ENCODE measurements around the gene SIRT1. TPM values are rescaled to one million over a fixed set of nuclear protein-coding genes. Genes with fewer than 3 reads are reported as not detected.
"Not testable (repeated sequence)": the region's sequence is repeated elsewhere in the genome, so short reads cannot be mapped to it uniquely, and the experiment has no call there.

The SIRT1 gene
- total RNA-seq, 2 experiments from 2014 or later, result 57.6 to 62.9 TPM

GRCh38 chr10:67869996-67870395 lies 14.5 kb upstream of the SIRT1 start:
- POLR2A ChIA-PET, result no interaction called here
- CTCF ChIA-PET, result no interaction called here
- no peaks in the 10 kb centered on the region for H3K36me3 ChIP-seq (ENCODE audit: insufficient read depth, low read length)
- H3K4me1 ChIP-seq (ENCODE audit: insufficient read depth, low read length), result no peaks in the 10 kb centered on the region
- ATAC-seq (ENCODE audit: poor library complexity) (no peak), DNase-seq (no peak)
- H3K27me3 Mint-ChIP-seq, result no peaks in the 10 kb centered on the region
- H3K36me3 Mint-ChIP-seq (ENCODE audit: low read depth), result no peaks in the 10 kb centered on the region
- H3K9me3 ChIP-seq (ENCODE audit: control insufficient read depth in 1 of 2, insufficient read depth in 1 of 2, low read length in 2 of 2), result no peaks in the 10 kb centered on the region
- no peak overlapping the region for H3K4me3 Mint-ChIP-seq
- H3K4me1 Mint-ChIP-seq (ENCODE audit: low read depth), result no peaks in the 10 kb centered on the region
- no peaks in the 10 kb centered on the region for H3K27me3 ChIP-seq (ENCODE audit: control insufficient read depth in 1 of 2, insufficient read depth in 2 of 2, low read length in 2 of 2)
- intact Hi-C loops (cut with DNase I, micrococcal nuclease), result no loop called here
- TF ChIP-seq CTCF (IDR thresholded peaks at IDR 0.05), result no peak
- H3K4me3 ChIP-seq (ENCODE audit: low read length), result no peak overlapping the region
- no peaks in the 10 kb centered on the region for H3K9me3 Mint-ChIP-seq
- no peak overlapping the region for H3K27ac ChIP-seq (ENCODE audit: low read depth in 1 of 2, low read length in 2 of 2)
- no peak overlapping the region for H3K27ac Mint-ChIP-seq

- H3K9me3 Mint-ChIP-seq, result no peaks in the 10 kb centered on the region
- no peak overlapping the region for H3K27ac Mint-ChIP-seq
- H3K4me3 Mint-ChIP-seq, result no peak overlapping the region
- H3K36me3 Mint-ChIP-seq (ENCODE audit: low read depth), result no peaks in the 10 kb centered on the region
- no peaks in the 10 kb centered on the region for H3K36me3 ChIP-seq (ENCODE audit: insufficient read depth, low read length)
- no peaks in the 10 kb centered on the region for H3K4me1 Mint-ChIP-seq (ENCODE audit: low read depth)
- ATAC-seq (ENCODE audit: poor library complexity) (no peak), DNase-seq (no peak)
- no peak overlapping the region for H3K4me3 ChIP-seq (ENCODE audit: low read length)
- TF ChIP-seq CTCF (IDR thresholded peaks at IDR 0.05), result no peak
- intact Hi-C loops (cut with DNase I, micrococcal nuclease), result no loop called here
- H3K27ac ChIP-seq (ENCODE audit: low read depth in 1 of 2, low read length in 2 of 2), result no peak overlapping the region
- no peaks in the 10 kb centered on the region for H3K9me3 ChIP-seq (ENCODE audit: control insufficient read depth in 1 of 2, insufficient read depth in 1 of 2, low read length in 2 of 2)
- CTCF ChIA-PET, result no interaction called here
- H3K27me3 Mint-ChIP-seq, result no peaks in the 10 kb centered on the region
- POLR2A ChIA-PET, result no interaction called here
- H3K27me3 ChIP-seq (ENCODE audit: control insufficient read depth in 1 of 2, insufficient read depth in 2 of 2, low read length in 2 of 2), result no peaks in the 10 kb centered on the region
- no peaks in the 10 kb centered on the region for H3K4me1 ChIP-seq (ENCODE audit: insufficient read depth, low read length)
Observed at GRCh38 chr10:67875340-67876238, 8.9 kb upstream of the SIRT1 start.

DNA sequence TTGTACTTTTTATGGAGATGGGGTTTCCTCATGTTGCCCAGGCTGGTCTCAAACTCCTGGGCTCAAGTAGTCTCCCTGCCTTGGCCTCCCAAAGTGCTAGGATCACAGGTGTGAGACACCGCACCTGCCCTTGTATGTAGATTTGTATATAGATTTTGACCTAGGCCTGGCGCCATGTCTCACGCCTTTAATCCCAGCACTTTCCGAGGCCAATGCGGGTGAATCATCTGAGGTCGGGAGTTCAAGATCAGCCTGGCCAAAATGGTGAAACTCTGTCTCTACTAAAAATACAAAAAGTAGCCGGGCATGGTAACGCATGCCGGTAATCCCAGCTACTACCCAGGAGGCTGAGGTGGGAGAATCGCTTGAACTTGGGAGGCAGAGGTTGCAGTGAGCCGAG lies 7.0 kb upstream of the SIRT1 start:
- H3K4me1 ChIP-seq (ENCODE audit: insufficient read depth, low read length); H3K9me3 ChIP-seq (ENCODE audit: control insufficient read depth in 1 of 2, insufficient read depth in 1 of 2, low read length in 2 of 2); H3K27me3 ChIP-seq (ENCODE audit: control insufficient read depth in 1 of 2, insufficient read depth in 2 of 2, low read length in 2 of 2); POLR2A ChIA-PET; intact Hi-C loops (cut with DNase I, micrococcal nuclease); H3K36me3 ChIP-seq (ENCODE audit: insufficient read depth, low read length); H3K4me1 Mint-ChIP-seq (ENCODE audit: low read depth); H3K36me3 Mint-ChIP-seq (ENCODE audit: low read depth); H3K27ac Mint-ChIP-seq; H3K4me3 Mint-ChIP-seq; ATAC-seq (ENCODE audit: poor library complexity); H3K27me3 Mint-ChIP-seq; H3K27ac ChIP-seq (ENCODE audit: low read depth in 1 of 2, low read length in 2 of 2); H3K9me3 Mint-ChIP-seq; DNase-seq; H3K4me3 ChIP-seq (ENCODE audit: low read length): not testable (repeated sequence)
- CTCF ChIA-PET, result interaction anchor here (0.6 to 0.9 kb wide), 2 partner anchors 22 to 719 kb away, joined by 3 to 5 read pairs; no protein-coding TSS in a partner anchor
